ENCODE measurements around the gene SORCS2.

DNA sequence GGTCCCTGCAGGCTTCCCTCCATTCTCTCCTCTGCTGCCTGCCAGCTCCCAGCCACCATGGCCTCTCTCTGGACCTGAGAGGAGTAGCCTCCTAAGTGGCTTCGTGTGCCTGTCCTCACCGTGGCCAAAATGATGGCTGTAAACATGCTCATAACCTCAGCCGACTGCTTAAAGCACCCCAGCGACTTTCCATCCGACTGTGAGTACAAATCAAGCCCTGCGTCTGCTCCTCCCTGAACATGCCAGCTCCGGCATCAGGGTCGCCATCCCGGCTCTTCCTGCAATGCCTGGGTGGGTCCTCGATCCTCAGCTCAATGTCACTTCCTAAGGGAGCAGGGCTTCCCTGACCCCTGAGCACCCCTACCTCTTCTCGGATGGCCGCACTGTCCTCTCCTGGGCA is 3.3 kb upstream of the SORCS2 start:
- TF ChIP-seq SIN3A (IDR thresholded peaks at IDR 0.05; ENCODE audit: borderline replicate concordance, insufficient read depth, low read depth, low read length) = no peak
- TF ChIP-seq, protein P1, sequence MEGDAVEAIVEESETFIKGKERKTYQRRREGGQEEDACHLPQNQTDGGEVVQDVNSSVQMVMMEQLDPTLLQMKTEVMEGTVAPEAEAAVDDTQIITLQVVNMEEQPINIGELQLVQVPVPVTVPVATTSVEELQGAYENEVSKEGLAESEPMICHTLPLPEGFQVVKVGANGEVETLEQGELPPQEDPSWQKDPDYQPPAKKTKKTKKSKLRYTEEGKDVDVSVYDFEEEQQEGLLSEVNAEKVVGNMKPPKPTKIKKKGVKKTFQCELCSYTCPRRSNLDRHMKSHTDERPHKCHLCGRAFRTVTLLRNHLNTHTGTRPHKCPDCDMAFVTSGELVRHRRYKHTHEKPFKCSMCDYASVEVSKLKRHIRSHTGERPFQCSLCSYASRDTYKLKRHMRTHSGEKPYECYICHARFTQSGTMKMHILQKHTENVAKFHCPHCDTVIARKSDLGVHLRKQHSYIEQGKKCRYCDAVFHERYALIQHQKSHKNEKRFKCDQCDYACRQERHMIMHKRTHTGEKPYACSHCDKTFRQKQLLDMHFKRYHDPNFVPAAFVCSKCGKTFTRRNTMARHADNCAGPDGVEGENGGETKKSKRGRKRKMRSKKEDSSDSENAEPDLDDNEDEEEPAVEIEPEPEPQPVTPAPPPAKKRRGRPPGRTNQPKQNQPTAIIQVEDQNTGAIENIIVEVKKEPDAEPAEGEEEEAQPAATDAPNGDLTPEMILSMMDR (IDR thresholded peaks at IDR 0.05) = no peak

All from Panc1 (cell line).